GM18868 (cell line): ENCODE measurements around the gene RUNX1.

Source experiments
- ATAC-seq: cut with Tn5 transposase; IDR thresholded peaks from one replicate; pipeline ENCODE4 v1.9.1; 2021; ENCODE audit warnings: mild to moderate bottlenecking, moderate library complexity; ENCODE audit not compliant: unreplicated experiment

Gene RUNX1

DNA sequence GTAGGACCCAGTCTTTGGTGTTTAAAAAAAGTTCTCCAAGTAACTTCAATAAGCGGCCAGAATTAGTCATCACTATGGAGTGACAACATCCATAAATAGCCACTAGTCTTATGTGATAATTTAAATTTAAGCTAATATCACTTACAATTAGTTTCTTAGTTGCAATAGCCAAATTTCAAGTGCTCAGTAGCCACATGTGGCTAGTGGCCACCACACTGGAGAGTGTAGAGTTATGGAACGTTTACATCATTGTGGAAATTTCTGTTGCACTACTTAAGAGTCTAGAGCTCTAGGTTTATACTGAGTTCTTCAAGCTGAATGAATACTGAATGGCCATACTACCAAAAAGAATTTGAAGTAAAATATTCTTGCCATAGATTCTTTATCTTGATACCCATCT lies 121.1 kb downstream of the RUNX1 start:
- ATAC-seq, result no peak

DNA sequence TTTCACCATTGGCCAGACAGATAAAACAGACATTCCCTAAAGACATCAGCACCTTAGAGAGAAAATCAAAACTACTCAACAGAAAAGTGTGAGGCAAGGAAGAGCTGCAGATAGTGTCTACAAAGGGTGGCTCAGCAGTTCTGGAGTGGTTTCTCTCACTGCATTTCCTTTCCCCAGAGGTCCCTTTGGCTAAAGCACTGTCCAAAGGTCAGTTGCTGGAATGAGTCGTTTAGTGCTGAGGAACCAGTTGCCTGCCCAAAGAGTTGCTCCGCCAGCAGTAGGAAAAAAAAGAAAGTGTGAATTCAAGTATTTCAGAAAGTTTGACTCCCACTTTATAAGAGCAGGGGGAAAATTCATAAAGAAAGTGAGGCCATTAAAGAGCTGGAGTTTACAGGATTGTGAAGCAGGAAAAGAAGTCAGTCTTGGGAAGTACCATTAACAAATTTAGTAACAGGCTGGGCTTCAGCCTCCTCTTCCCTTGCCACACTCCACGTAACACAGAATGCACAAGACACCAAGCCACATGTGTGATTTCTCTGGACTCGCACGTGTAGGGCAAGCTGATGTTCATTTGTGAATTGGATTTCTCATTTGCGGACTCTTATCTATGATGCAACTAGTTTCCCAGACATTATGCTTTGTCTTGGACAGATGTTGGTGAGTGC lies 122.2 kb downstream of the RUNX1 start:
- no peak for ATAC-seq

DNA sequence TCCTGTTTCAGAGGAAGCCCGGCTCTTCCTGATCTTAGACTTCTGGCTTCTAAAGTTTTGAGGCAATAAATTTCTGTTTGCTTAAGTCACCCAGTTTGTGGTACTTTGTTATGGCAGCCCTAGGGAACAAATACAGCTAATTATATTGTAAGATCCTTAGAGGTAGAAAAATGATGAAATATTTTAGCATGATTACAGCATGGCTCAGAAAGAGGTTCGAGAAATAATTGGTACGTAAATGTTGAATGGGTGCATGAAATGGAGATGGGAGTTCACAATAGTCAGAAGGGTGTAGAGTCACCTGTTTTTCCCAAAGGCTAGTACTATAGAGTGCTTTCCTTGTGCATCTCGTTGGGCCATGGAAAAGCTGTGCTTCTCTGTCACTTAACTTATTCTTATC lies 123.5 kb downstream of the RUNX1 start:
- ATAC-seq, result no peak

DNA sequence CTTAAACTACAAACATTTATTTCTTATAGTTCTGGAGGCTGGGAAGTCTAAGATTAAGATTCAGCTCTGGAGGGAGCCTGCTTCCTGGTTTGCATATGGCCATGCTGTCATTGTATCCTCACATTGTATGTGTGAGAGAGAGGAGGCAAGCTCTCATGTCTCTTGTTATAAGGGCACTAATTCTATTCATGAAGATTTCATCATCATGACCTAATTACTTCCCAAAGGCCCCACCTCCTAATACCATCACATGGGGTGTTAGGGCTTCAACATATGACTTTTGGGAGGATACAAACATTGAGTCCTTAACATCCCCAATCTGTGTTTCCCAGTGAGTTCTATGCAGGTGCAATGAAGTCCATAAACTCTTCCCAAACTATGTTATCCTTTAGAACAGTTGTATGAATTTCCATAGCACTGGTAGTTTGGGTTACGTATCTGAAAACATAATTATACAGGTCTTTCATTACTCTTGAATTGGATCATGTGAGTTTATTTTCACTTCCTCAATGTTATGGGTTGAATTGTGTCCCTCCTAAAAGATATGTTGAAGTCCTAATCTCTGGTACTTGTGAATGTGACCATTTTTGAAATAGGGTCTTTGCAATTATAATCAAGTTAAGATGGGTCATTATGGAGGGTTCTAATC lies 124.2 kb downstream of the RUNX1 start:
- ATAC-seq, result no peak

DNA sequence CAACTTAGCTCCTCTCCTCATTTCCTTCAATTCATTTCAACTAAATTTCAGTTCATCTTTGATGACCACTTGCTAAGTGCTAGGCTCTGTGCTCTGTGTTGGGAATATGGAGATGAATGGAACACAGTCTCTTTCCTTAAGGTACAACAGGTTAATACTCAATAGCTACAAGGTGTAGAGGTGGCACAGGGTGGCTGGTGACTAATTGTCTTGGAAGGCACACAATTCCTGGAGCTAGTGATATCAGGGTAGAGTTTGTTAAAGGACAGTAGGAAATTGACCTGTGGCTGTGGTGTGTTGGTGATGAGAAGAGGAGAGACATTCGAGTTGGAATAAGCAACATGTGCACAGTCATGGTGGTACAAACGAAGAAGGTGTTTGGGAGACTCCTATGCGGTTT lies 124.9 kb downstream of the RUNX1 start:
- no peak for ATAC-seq

DNA sequence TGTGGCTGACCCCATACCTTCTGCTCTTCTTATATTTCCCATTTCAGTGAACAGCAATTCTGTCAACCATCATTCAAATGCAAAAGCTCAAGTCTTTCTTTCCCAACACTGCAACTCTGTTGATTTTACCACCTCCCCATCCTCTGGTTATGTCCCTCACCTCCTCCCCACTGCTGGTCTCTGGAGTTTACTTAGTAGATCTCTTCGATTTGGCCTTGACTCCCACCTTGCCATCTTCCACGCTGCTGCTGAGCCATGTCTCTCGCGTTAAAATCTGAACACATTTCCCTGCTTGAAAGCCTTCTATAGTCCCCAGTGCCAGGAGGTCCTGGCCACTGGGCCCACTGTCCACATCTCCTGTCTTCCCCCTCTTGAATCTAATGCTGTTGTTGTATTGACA lies 125.5 kb downstream of the RUNX1 start:
- ATAC-seq, result no peak

DNA sequence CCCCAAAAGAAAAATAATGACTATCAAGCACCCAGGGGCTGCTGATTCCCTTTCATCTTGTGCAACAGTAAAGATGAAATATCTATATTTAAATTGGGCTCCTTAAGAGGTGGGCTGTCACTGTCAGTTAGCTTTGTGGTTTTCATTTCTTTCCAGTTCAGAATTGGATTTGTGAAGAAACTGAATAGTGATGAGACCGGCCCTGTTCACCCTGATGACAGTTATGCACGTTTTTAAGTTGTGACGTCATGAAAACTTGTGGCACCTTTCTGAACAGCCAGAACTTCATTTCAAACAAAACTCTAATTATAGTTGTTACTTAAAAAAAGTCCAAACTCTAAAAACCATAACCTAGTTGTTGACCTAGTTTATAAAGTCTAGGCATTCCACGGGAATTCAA lies 125.9 kb downstream of the RUNX1 start:
- no peak for ATAC-seq

DNA sequence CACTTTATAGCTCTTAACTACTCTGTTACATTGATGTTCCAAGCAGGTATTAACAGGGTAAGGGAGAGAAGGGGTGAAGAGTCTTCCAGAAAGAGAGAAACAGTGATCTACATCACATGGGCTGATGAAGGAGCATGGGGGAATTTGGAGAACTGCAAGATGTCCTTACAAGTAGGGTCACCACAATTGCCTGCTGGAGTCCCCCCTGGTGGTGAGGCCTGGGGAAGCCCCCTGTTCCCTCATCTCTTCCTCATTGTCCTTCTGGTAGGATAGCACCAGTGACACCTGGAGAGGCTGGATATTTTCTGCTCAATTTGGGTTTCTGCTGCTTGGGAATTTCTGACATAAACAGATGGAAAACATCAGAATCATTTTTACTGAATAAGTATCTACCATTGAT lies 126.6 kb downstream of the RUNX1 start:
- ATAC-seq, result no peak

DNA sequence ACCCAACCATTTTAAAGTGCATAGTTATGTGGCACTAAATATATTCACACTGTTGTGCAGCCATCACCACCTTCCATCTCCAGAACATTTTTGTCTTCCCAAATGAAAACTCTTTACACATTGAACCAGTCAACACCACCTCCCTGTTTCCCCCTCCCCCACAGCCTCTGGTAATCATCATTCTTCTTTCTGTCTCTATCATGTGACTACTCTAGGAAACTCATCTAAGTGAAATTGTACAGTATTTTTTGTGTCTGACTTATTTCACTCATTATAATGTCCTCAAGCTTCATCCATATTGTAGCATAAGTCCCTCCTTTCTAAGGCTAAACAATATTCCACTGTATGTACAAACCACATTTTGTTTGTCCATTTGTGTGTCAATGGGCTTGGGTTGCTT lies 128.0 kb downstream of the RUNX1 start:
- ATAC-seq, result no peak

DNA sequence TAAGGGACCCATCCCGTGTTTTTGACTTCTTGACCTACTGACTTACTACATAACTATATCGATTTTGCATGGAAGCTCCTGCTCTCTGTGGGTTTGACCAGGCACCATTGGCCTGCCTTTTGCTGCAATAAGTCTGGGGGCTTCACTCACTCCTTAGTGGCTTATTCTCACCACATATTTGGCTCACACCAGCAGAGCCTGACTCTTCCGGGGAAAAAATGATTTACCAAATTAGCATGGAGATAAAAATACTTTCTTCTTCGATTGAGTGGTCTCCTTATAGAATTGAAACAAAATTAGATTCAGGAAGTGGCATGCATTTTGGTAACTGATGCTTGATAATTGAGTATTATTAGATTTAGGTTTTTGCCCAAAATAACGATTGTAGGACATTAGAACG lies 129.7 kb downstream of the RUNX1 start:
- no peak for ATAC-seq

DNA sequence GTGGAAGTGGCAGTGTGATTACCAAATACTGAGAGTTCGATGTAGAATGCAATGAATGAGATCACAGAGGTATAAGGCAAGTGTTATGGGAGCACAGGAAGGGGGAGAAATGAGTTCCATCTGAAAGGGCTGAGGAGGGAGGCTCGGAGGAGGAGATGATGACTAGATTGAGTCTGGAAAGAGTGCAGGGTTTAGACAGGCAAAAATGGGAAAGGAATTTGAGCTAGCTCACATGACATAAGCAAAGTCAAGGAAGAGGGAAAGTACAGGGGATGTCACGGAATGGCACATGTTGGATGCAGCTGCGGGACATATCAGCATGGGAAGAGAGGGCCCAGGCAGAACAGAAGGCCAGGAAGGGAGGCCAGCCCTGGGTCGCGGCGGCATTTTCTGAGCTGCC lies 132.7 kb downstream of the RUNX1 start:
- ATAC-seq, result no peak

DNA sequence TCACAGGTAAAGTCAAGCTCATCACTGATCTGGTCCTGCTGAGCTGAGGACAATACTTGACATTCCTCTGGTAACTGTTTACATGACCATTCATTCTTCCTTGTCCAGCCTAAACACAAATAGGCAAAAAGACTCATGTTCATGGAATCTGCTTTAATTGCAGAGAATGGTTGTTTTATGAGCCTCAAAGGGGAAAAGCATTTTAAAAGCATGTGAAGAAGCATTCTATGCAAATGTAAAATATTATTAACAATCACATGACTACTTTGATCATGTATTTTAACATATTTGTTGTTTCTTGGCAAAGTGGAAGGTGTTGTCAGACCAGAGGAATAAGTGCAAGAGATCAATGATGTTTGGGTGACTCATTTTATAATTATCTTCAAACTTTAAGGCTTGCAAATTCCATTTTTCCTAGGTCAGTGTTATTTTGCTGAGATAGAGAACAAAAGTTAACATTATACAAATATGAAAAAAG lies 133.7 kb downstream of the RUNX1 start:
- ATAC-seq, result no peak

DNA sequence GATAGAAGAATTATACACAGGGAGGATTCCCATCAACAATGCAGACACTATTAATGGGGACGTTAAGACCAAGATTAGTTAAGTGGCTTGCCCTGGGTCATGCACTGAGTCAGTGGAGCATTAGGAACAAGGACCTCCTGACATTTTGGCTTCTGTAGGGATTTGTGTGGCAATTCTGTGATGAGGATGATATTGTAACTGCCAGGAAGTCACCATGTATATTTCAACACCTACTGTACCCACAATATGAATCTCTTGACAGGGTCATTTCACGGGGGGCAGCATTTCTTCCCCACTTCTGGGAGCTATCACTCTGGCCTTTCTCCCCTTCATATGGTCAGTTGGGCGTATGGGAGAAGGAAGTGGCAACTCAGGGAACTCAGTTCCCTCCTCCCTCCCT lies 134.9 kb downstream of the RUNX1 start:
- no peak for ATAC-seq

DNA sequence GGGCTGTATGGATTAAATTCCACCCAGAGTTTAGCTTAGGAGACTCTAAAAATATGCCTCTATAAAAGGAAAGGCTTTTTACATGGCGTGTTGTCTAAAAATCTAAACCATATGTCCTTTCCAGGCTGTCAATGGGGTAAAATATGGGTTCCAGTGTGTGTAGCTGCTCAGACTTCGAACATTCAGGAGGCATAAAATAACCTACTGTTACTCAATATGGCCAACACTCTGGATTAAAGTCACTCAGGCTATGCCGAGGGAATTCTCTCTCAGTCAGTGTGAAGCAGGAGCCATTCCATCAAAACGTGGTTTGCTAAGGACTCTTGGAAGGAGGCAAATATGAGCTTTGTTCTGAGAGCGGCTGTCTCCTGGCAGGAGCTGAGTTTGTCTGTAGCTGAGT lies 135.3 kb downstream of the RUNX1 start:
- no peak for ATAC-seq

DNA sequence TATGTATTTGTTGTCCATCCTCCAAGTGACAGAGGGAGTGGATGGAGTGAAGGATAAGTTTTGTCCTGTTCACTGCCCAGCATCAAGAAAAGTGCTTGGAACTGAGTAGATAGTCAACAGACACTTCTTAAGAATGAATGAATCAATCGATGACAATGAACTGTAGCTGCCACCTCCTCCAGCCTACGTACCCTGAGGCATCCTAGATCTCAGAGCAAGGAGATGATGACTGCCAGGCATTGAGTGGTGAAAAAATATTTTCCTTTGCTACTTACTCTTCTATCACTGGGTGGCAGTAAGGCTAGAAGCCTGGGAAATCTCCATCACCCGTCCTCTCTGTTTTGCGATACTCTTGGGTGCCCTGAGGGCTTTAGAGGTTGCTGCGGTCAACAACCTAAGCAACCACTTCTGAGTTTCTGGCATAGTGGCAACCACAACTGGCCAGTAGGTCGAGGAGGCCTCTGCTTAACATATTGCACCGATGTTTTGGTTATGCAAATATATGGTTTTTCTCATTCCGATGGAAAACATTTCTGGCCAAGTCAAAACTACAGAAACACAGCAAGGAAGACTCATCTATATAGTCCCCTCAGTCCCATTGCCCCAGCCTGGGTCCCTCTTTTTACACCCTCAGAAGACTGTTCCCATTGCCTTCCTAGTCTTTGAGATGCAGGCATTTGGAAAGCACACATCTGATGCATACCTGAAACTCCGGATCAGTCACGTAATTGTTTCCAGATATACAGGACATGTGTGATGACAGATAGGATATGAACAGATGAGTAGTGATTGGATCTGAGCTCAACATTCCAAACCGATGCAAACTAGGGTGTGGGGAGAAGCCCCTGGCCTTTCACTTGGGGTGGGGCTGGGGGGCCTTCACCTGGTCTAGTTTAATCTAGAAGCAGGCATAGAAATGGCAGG lies 136.8 kb downstream of the RUNX1 start:
- no peak for ATAC-seq

DNA sequence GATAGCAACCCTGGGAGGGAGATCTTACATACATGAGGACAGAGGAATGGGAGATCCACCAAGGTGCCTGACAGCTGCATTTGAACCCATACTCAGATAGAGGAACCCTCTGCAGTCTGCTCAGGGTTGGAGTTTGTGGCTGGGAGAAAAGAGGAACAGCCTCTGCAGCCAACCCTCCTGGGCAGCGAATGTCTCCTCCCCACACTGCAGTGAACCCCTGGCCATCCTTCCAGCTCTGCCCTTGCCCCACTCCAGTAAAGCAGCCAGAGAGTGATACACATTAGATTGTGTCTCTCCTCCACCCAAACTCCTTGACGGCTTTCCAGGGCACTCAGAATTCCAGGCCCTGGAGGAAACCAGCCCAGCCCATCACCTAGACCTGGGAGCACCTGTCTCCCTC lies 137.7 kb downstream of the RUNX1 start:
- no peak for ATAC-seq

DNA sequence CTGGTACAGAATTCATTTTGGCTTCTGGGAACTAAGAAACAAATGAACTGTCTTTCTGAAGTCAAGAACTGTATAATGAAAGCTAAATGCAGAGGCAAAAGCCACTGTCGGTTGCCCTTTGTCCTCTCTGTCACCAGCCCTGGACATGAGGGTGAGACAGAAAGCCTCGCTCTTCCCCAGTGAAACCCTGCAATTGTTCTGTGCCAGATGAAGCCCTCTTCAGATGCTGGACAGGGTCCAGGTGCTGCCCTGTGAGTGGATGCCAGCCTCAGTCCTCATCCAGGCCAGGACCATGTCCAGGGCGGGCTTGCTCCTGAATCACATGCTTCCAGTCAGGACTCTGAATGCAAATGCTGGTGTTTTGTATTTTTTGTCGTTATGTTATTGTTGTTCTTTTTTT lies 138.7 kb downstream of the RUNX1 start:
- no peak for ATAC-seq

DNA sequence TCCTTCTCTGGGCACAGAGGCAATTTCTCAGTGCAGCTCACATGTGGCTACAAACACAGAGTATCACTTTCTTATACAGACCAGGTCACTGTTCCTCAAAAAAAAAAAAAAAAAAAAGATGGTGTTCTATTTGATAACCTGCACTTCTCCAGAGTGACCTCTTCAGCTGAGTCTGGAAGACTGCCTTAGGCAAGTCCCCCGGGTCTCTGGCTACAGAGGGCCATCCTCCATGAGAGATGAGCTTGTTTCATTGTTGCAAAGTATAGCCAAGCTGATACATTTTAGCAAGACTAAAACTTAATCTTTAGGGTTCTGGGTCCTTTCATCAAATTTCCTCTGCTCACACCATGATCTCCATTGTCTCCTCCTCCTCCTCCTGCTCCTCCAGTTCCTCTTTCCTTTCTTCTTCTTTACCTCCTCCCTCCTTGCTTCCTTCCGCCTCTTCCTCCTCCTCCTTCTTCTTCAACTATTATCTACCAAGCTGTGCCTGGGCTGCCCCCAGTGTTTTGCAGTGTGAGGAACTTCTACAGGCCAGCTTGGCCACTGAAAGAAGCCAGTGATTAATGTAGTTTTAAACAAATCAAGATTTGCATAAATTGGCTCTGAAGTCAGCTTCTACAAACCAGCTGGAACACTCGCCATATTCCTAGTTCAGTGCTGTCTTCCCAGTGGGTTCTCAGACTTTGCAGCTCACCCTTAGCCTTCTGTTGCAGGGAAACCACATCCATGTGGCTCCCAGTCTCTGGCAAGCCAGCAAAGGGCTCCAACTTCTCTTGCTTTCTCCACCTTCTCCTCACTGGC lies 139.4 kb downstream of the RUNX1 start:
- ATAC-seq, result no peak

DNA sequence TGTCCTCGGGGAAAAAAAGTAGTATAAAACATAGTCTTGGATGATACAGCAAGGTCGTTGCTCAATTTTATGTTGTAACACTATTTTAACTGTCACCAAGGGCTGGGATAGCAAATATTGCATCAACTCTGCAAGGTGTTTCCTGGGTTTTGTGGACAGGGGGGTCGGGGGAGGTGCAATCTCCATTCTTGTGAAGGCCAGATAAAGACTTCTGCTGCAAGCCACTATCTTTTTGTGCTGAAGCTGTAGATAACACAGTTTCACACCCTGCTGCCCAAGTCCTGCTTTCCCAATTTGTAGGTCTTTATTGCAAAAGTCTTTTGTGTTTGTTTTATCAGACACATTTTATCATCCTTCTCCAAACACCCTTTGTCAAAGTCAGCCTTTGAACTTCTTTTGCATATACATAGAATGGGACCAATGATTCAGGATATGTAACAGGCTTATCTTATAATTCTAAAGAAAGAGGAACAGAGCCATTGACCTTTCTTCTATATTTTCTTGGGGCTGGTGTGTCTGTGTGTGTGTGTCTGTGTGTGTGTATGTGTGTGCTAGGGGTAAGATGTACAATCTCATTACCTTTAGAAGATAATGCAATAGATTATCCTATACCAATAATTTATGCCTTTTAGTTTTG lies 140.6 kb downstream of the RUNX1 start:
- ATAC-seq, result no peak
